ENCODE results near the gene MTMR12. TPM values are rescaled to one million over a fixed set of nuclear protein-coding genes. Genes with fewer than 3 reads are reported as not detected.

The MTMR12 gene
- total and polyA plus RNA-seq, 4 experiments from 2014 or later: 11.6 to 26.4 (median 22.2) TPM

DNA sequence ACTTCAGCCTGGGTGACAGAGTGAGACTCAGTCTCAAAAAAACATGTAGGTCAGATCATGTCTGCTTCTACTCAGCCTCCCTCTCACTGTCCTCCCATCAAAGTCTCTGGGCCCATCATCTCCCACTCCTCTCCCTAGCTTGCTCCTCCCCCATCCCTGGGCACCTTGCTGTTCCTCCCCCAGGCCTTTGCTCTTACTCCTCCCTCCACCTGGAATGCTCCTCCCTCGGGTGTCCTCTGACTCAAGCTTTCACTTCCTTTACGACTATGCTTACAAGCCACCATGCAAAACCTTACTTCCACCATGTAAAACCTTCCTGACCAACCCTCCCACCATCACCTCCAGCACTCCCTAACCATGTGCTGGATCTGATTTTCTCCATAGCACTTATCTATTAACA, 51.5 kb downstream of the MTMR12 start:
- intact Hi-C loops (cut with micrococcal nuclease): no loop called here
- no peaks in the 10 kb centered on the region for H3K4me1 ChIP-seq (ENCODE audit: insufficient read depth, low read length)
- Mint-ChIP-seq H3K4me3 (peak overlapping the region in 1 of 8 donors; percentile 2), H3K9me3 (no peaks in the 10 kb centered on the region), H3K4me1 (peaks cover 0 to 4% (median 1%) of the 10 kb centered on the region in 4 donors), H3K27me3 (no peaks in the 10 kb centered on the region), H3K27ac (peak overlapping the region in 4 of 7 donors; percentile 4 to 70 (median 32)), H3K36me3 (peaks cover 64 to 77% of the 10 kb centered on the region in 2 donors)
- H3K36me3 ChIP-seq (ENCODE audit: insufficient read depth, low read length): peaks cover 10% of the 10 kb centered on the region
- CTCF ChIA-PET (ENCODE audit: partially characterized antibody): interaction anchor here (0.9 kb wide), 1 partner anchor 68 kb away, joined by 3 read pairs; no protein-coding TSS in a partner anchor
- POLR2A ChIA-PET (ENCODE audit: partially characterized antibody): interaction anchor here (0.8 kb wide), 1 partner anchor 51 kb away, joined by 3 read pairs; no protein-coding TSS in a partner anchor
- no peaks in the 10 kb centered on the region for H3K27me3 ChIP-seq (ENCODE audit: insufficient read depth, low read length)
- no peak for DNase-seq
- no peak overlapping the region for H3K4me3 ChIP-seq (ENCODE audit: low read length in 2 of 2)
- no peak overlapping the region for H3K27ac ChIP-seq (ENCODE audit: low read depth, low read length)
- no peaks in the 10 kb centered on the region for H3K9me3 ChIP-seq (ENCODE audit: control insufficient read depth in 1 of 2, low read length in 2 of 2)

- Histone ChIP-seq H3K27me3 (ENCODE audit: insufficient read depth, low read length) (no peaks in the 10 kb centered on the region), H3K4me1 (ENCODE audit: insufficient read depth, low read length) (no peaks in the 10 kb centered on the region), H3K4me3 (ENCODE audit: low read length in 2 of 2) (no peak overlapping the region), H3K9me3 (ENCODE audit: control insufficient read depth in 1 of 2, low read length in 2 of 2) (no peaks in the 10 kb centered on the region), H3K36me3 (ENCODE audit: insufficient read depth, low read length) (peaks cover 13% of the 10 kb centered on the region), H3K27ac (ENCODE audit: low read depth, low read length) (no peak overlapping the region)
- no peaks in the 10 kb centered on the region for H3K27me3 Mint-ChIP-seq
- ChIA-PET POLR2A (ENCODE audit: partially characterized antibody) (no interaction called here), CTCF (ENCODE audit: partially characterized antibody) (interaction anchor here (0.7 to 2.6 kb wide), 4 partner anchors 10 to 75 kb away, joined by 3 to 13 read pairs (median 4); no protein-coding TSS in a partner anchor)
- no peaks in the 10 kb centered on the region for H3K9me3 Mint-ChIP-seq
- DNase-seq: no peak
- no peak overlapping the region for H3K27ac Mint-ChIP-seq
- peaks cover 0 to 4% (median 1%) of the 10 kb centered on the region in 4 donors for H3K4me1 Mint-ChIP-seq
- peaks cover 64 to 78% of the 10 kb centered on the region in 2 donors for H3K36me3 Mint-ChIP-seq
- H3K4me3 Mint-ChIP-seq: no peak overlapping the region
- intact Hi-C loops (cut with micrococcal nuclease): no loop called here
Measured at GRCh38 chr5:32259033-32259432, 53.7 kb downstream of the MTMR12 start.

DNA sequence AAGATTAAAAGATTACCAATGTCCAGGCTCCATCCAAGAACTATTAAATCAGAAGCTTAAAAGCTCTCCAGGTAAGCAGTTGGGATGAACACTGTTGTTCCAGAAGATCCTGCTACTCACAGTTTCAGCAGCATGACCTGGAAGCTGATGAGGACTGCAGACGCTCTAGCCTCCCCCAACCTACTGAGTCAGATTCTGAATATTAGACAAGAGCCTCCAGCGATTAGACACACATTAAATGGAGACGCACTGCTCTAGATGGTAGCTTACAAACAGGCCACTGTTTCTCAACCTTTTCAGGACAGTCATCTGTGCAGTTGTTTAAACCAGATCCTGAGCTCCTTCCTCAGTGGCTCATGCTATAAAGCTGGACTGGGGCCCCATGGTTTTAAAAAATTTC, 54.3 kb downstream of the MTMR12 start:
- Mint-ChIP-seq H3K4me1 (peaks cover 0 to 4% (median 1%) of the 10 kb centered on the region in 4 donors), H3K27ac (no peak overlapping the region), H3K36me3 (peaks cover 62 to 78% of the 10 kb centered on the region in 2 donors), H3K4me3 (no peak overlapping the region), H3K9me3 (no peaks in the 10 kb centered on the region), H3K27me3 (no peaks in the 10 kb centered on the region)
- no peak for DNase-seq
- ChIA-PET POLR2A (ENCODE audit: partially characterized antibody) (no interaction called here), CTCF (ENCODE audit: partially characterized antibody) (interaction anchor here (1.3 to 2.6 kb wide), 3 partner anchors 10 to 71 kb away, joined by 4 to 13 read pairs (median 5); no protein-coding TSS in a partner anchor)
- intact Hi-C loops (cut with micrococcal nuclease): no loop called here
- Histone ChIP-seq H3K27me3 (ENCODE audit: insufficient read depth, low read length) (no peaks in the 10 kb centered on the region), H3K36me3 (ENCODE audit: insufficient read depth, low read length) (peaks cover 17% of the 10 kb centered on the region), H3K4me1 (ENCODE audit: insufficient read depth, low read length) (no peaks in the 10 kb centered on the region), H3K4me3 (ENCODE audit: low read length in 2 of 2) (no peak overlapping the region), H3K27ac (ENCODE audit: low read depth, low read length) (no peak overlapping the region), H3K9me3 (ENCODE audit: control insufficient read depth in 1 of 2, low read length in 2 of 2) (no peaks in the 10 kb centered on the region)

- Histone ChIP-seq H3K4me1 (ENCODE audit: insufficient read depth, low read length) (no peaks in the 10 kb centered on the region), H3K4me3 (ENCODE audit: low read length in 2 of 2) (no peak overlapping the region), H3K9me3 (ENCODE audit: control insufficient read depth in 1 of 2, low read length in 2 of 2) (no peaks in the 10 kb centered on the region), H3K27me3 (ENCODE audit: insufficient read depth, low read length) (no peaks in the 10 kb centered on the region), H3K27ac (ENCODE audit: low read depth, low read length) (no peak overlapping the region), H3K36me3 (ENCODE audit: insufficient read depth, low read length) (peaks cover 23% of the 10 kb centered on the region)
- POLR2A ChIA-PET (ENCODE audit: partially characterized antibody): no interaction called here
- DNase-seq: no peak
- peaks cover 0 to 1% (median 0%) of the 10 kb centered on the region in 4 donors for H3K4me1 Mint-ChIP-seq
- H3K4me3 Mint-ChIP-seq: no peak overlapping the region
- CTCF ChIA-PET (ENCODE audit: partially characterized antibody): interaction anchor here (0.9 kb wide), 1 partner anchor 74 kb away, joined by 3 read pairs; no protein-coding TSS in a partner anchor
- no peaks in the 10 kb centered on the region for H3K9me3 Mint-ChIP-seq
- no peaks in the 10 kb centered on the region for H3K27me3 Mint-ChIP-seq
- peaks cover 63 to 78% of the 10 kb centered on the region in 2 donors for H3K36me3 Mint-ChIP-seq
- intact Hi-C loops (cut with micrococcal nuclease): no loop called here
- peak overlapping the region in 1 of 7 donors; percentile 30 for H3K27ac Mint-ChIP-seq
Measured at GRCh38 chr5:32255540-32255900, 57.2 kb downstream of the MTMR12 start.

- peaks cover 28% of the 10 kb centered on the region for H3K36me3 ChIP-seq (ENCODE audit: insufficient read depth, low read length)
- no peaks in the 10 kb centered on the region for H3K9me3 Mint-ChIP-seq
- no peaks in the 10 kb centered on the region for H3K9me3 ChIP-seq (ENCODE audit: control insufficient read depth in 1 of 2, low read length in 2 of 2)
- ChIA-PET CTCF (ENCODE audit: partially characterized antibody) (no interaction called here), POLR2A (ENCODE audit: partially characterized antibody) (no interaction called here)
- H3K4me3 ChIP-seq (ENCODE audit: low read length in 2 of 2): no peak overlapping the region
- peak overlapping the region in 1 of 7 donors; percentile 30 for H3K27ac Mint-ChIP-seq
- no peaks in the 10 kb centered on the region for H3K4me1 ChIP-seq (ENCODE audit: insufficient read depth, low read length)
- no peaks in the 10 kb centered on the region for H3K27me3 ChIP-seq (ENCODE audit: insufficient read depth, low read length)
- intact Hi-C loops (cut with micrococcal nuclease): no loop called here
- H3K27me3 Mint-ChIP-seq: no peaks in the 10 kb centered on the region
- no peak overlapping the region for H3K4me3 Mint-ChIP-seq
- H3K4me1 Mint-ChIP-seq: peaks cover 0 to 1% (median 0%) of the 10 kb centered on the region in 4 donors
- H3K27ac ChIP-seq (ENCODE audit: low read depth, low read length): no peak overlapping the region
- peaks cover 59 to 79% of the 10 kb centered on the region in 2 donors for H3K36me3 Mint-ChIP-seq
- no peak for DNase-seq
Measured at GRCh38 chr5:32254881-32255539, 57.7 kb downstream of the MTMR12 start.

DNA sequence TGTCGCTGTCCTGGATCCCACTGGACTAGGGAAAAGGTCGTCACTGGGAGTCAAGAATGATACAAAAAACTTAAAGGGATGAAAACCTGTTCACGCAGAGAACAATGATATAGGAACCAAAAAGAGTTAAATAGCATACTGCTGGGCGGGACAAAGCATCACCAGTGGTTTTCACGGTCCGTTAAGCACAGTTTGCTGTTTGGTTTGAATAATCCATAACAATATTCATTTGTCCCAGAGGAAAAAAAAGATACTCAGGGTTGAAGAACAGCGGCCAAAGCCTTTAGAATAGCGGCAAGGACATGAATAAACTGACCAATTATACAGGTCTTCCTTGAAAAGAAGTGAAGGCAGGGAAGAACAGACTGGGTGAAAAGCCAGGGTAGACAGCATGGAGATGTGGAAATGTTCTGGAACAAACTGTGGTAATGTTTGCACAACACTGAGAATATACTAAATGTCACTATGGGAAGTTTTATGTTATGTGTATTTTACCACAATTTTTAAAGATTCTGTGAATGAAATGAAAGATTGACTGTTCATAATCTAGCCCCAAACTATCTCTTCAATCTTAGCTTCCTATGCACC, 60.8 kb downstream of the MTMR12 start:
- Histone ChIP-seq H3K4me1 (ENCODE audit: insufficient read depth, low read length) (no peaks in the 10 kb centered on the region), H3K27ac (ENCODE audit: low read depth, low read length) (no peak overlapping the region), H3K4me3 (ENCODE audit: low read length in 2 of 2) (no peak overlapping the region), H3K27me3 (ENCODE audit: insufficient read depth, low read length) (no peaks in the 10 kb centered on the region), H3K9me3 (ENCODE audit: control insufficient read depth in 1 of 2, low read length in 2 of 2) (no peaks in the 10 kb centered on the region), H3K36me3 (ENCODE audit: insufficient read depth, low read length) (peaks cover 40% of the 10 kb centered on the region)
- Mint-ChIP-seq H3K27me3 (no peaks in the 10 kb centered on the region), H3K4me1 (peaks cover 0 to 1% (median 0%) of the 10 kb centered on the region in 4 donors), H3K9me3 (no peaks in the 10 kb centered on the region), H3K36me3 (peaks cover 72 to 91% of the 10 kb centered on the region in 2 donors), H3K4me3 (no peak overlapping the region), H3K27ac (peak overlapping the region in 2 of 7 donors; percentile 8 to 78)
- POLR2A ChIA-PET (ENCODE audit: partially characterized antibody): no interaction called here
- intact Hi-C loops (cut with micrococcal nuclease): no loop called here
- CTCF ChIA-PET (ENCODE audit: partially characterized antibody): interaction anchor here (1.0 kb wide), 1 partner anchor 78 kb away, joined by 3 read pairs; no protein-coding TSS in a partner anchor
- DNase-seq: no peak

DNA sequence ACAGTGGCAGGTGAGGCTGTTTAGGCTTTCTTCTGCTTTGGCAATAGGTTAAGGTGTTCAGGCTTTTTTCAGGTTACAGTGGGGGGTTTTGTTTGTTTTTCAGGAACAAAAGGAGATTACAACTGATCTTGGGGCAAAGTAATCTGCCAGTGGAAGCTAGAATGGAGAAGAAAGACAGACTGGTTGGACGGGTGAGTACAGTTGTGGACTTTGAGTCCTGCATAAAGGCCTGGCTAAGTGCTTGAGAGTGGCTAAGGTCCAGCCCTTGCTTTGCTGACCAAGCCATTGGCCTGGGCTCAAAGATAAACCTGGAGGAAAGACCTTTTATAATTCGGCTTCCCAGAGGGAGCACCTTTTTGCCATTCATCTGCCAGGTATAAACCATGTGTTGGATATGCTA, 63.1 kb downstream of the MTMR12 start:
- intact Hi-C loops (cut with micrococcal nuclease): no loop called here
- ChIA-PET POLR2A (ENCODE audit: partially characterized antibody) (no interaction called here), CTCF (ENCODE audit: partially characterized antibody) (interaction anchor here (2.5 kb wide), 1 partner anchor 80 kb away, joined by 11 read pairs; no protein-coding TSS in a partner anchor)
- H3K9me3 ChIP-seq (ENCODE audit: control insufficient read depth in 1 of 2, low read length in 2 of 2): no peaks in the 10 kb centered on the region
- Mint-ChIP-seq H3K36me3 (peaks cover 70 to 88% of the 10 kb centered on the region in 2 donors), H3K9me3 (peaks cover 0 to 3% (median 0%) of the 10 kb centered on the region in 8 donors), H3K27me3 (no peaks in the 10 kb centered on the region), H3K4me3 (no peak overlapping the region), H3K27ac (peak overlapping the region in 2 of 7 donors; percentile 2 to 59), H3K4me1 (peaks cover 0 to 1% (median 0%) of the 10 kb centered on the region in 4 donors)
- H3K4me3 ChIP-seq (ENCODE audit: low read length in 2 of 2): no peak overlapping the region
- no peak overlapping the region for H3K27ac ChIP-seq (ENCODE audit: low read depth, low read length)
- H3K36me3 ChIP-seq (ENCODE audit: insufficient read depth, low read length): peaks cover 34% of the 10 kb centered on the region
- DNase-seq: no peak
- H3K4me1 ChIP-seq (ENCODE audit: insufficient read depth, low read length): no peaks in the 10 kb centered on the region
- H3K27me3 ChIP-seq (ENCODE audit: insufficient read depth, low read length): no peaks in the 10 kb centered on the region

All from CD4-positive, alpha-beta memory T cell (primary cell).